Esophagus muscularis mucosa (tissue), 4 donors: ENCODE measurements around the gene SLC7A4. TPM values are rescaled to one million over a fixed set of nuclear protein-coding genes. Genes with fewer than 3 reads are reported as not detected.
"Not testable (repeated sequence)": the region's sequence is repeated elsewhere in the genome, so short reads cannot be mapped to it uniquely, and the experiment has no call there.

Experiments
- DNase-seq: peaks from one replicate; pipeline ENCODE4 v3.0.0-alpha.2; 2017; ENCODE audit errors: extremely low spot score
- H3K27ac ChIP-seq, 4 donors: fragments of 200-600 bp; sonication (generic); replicated peaks in 1 of 4; 1 replicate in 3 of 4; 2 replicates in 1 of 4; pipeline ENCODE4 v1.5.1; 2016 to 2019; ENCODE audit warnings: mild to moderate bottlenecking in 1 of 4
- H3K27me3 ChIP-seq, 4 donors: fragments of 200-600 bp; sonication (generic); one replicate each; pipeline versions ENCODE4 v1.5.1 to v1.6.0; 2016 to 2019
- H3K36me3 ChIP-seq, 4 donors: fragments of 200-600 bp; sonication (generic); one replicate each; pipeline ENCODE4 v1.5.1; 2016 to 2019
- H3K4me1 ChIP-seq, 4 donors: fragments of 200-600 bp; sonication (generic); one replicate each; pipeline ENCODE4 v1.5.1; 2016 to 2019
- H3K4me3 ChIP-seq, 4 donors: fragments of 200-600 bp; sonication (generic); 1 replicate in 2 of 4; 2 replicates in 2 of 4; pipeline ENCODE4 v1.5.1; 2016 to 2019; ENCODE audit warnings: mild to moderate bottlenecking in 4 of 4, moderate library complexity in 1 of 4
- H3K9me3 ChIP-seq, 4 donors: fragments of 200-600 bp; sonication (generic); 1 replicate in 3 of 4; 2 replicates in 1 of 4; pipeline ENCODE4 v1.5.1; 2016 to 2019
- CTCF ChIP-seq, 3 experiments: fragments of 200-600 bp in 2 of 3; fragments of 450-650 bp in 1 of 3; sonication (generic) in 2 of 3; IDR thresholded peaks; one replicate each; pipeline ENCODE4 v1.5.1; 2017 to 2019; ENCODE audit warnings: antibody characterized with exemption in 3 of 3, mild to moderate bottlenecking in 2 of 3, moderate library complexity in 1 of 3
- EP300 ChIP-seq: sonication (generic); formaldehyde crosslinking; IDR thresholded peaks from one replicate; pipeline ENCODE4 v1.6.1; 2017; ENCODE audit warnings: antibody characterized with exemption
- POLR2A ChIP-seq: fragments of 450-650 bp; IDR thresholded peaks from one replicate; pipeline ENCODE4 v1.6.1; 2017; ENCODE audit warnings: antibody characterized with exemption, moderate library complexity, mild to moderate bottlenecking, low read depth
- POLR2AphosphoS5 ChIP-seq, 2 donors: sonication (generic); formaldehyde crosslinking; IDR thresholded peaks; one replicate each; pipeline ENCODE4 v1.6.1; 2017; ENCODE audit warnings: antibody characterized with exemption in 2 of 2
- WGBS: methylation state at CpG from one replicate; pipeline ENCODE4 v1.1.5; 2018; 5-methylcytosine and 5-hydroxymethylcytosine counted together
- intact Hi-C: fragments of 100-400 bp; cut with DNase I; formaldehyde crosslinking; loops from one replicate; pipeline ENCODE4 v1.15.1; 2023
- total RNA-seq, 4 donors: library from RNA; depleted of rRNA; stranded (reverse); fragments of >200 nt; gene quantifications; one replicate each; pipeline versions ENCODE4 v1.1.0 to v1.2.1, GENCODE V29; 2016

SLC7A4 gene
- total RNA-seq, 4 donors from 2014 or later = 0.23 to 0.42 (median 0.36) TPM

GRCh38 chr22:21012446-21013407, 19.6 kb downstream of the SLC7A4 start:
- H3K36me3 ChIP-seq = no peaks in the 10 kb centered on the region
- WGBS = 87% methylated on average over 8 of the region's 14 CpGs
- peak overlapping the region in 1 of 4 donors; percentile 86 for H3K27ac ChIP-seq
- H3K4me1 ChIP-seq = peaks cover 22 to 27% (median 25%) of the 10 kb centered on the region in 4 donors
- TF ChIP-seq POLR2AphosphoS5 (IDR thresholded peaks at IDR 0.05) = no peak
- no peak for TF ChIP-seq CTCF (IDR thresholded peaks at IDR 0.05)
- no peak for TF ChIP-seq POLR2A
- no peak for TF ChIP-seq EP300
- no peak overlapping the region for H3K4me3 ChIP-seq
- intact Hi-C loops = loop anchor here (10.0 kb wide), 1 partner anchor 48 kb away; the partner anchor contains the start of gene AIFM3
- no peaks in the 10 kb centered on the region for H3K9me3 ChIP-seq
- no peak for DNase-seq
- H3K27me3 ChIP-seq = no peaks in the 10 kb centered on the region

- Histone ChIP-seq H3K36me3 (no peaks in the 10 kb centered on the region), H3K4me3 (no peak overlapping the region), H3K9me3 (no peaks in the 10 kb centered on the region), H3K27ac (no peak overlapping the region), H3K27me3 (no peaks in the 10 kb centered on the region), H3K4me1 (peaks cover 18 to 23% (median 21%) of the 10 kb centered on the region in 4 donors)
- DNase-seq = no peak
- intact Hi-C loops = loop anchor here (10.0 kb wide), 1 partner anchor 46 kb away; the partner anchor contains the start of gene AIFM3
- WGBS = 92% methylated on average over 3 of the region's 3 CpGs
- TF ChIP-seq EP300 (no peak), CTCF (IDR thresholded peaks at IDR 0.05) (no peak), POLR2A (no peak), POLR2AphosphoS5 (IDR thresholded peaks at IDR 0.05) (no peak)
Measured at GRCh38 chr22:21010426-21011113, 21.8 kb downstream of the SLC7A4 start.

- no peak for DNase-seq
- Histone ChIP-seq H3K27me3 (no peaks in the 10 kb centered on the region), H3K36me3 (no peaks in the 10 kb centered on the region), H3K4me3 (no peak overlapping the region), H3K27ac (no peak overlapping the region), H3K4me1 (peaks cover 11 to 15% (median 13%) of the 10 kb centered on the region in 4 donors), H3K9me3 (no peaks in the 10 kb centered on the region)
- WGBS = 59% methylated on average over 10 of the region's 10 CpGs
- intact Hi-C loops = loop anchor here (10.0 kb wide), 1 partner anchor 45 kb away; the partner anchor contains the start of gene AIFM3
- TF ChIP-seq EP300 (no peak), POLR2AphosphoS5 (IDR thresholded peaks at IDR 0.05) (no peak), CTCF (IDR thresholded peaks at IDR 0.05) (no peak), POLR2A (no peak)
Measured at GRCh38 chr22:21009638-21010425, 22.5 kb downstream of the SLC7A4 start.

GRCh38 chr22:21009208-21009607, 23.2 kb downstream of the SLC7A4 start:
- H3K27me3 ChIP-seq, H3K9me3 ChIP-seq, H3K4me3 ChIP-seq, intact Hi-C loops, H3K27ac ChIP-seq, H3K36me3 ChIP-seq, H3K4me1 ChIP-seq, DNase-seq: not testable (repeated sequence)
- WGBS = 94% methylated on average over 10 of the region's 13 CpGs
